Neural cell (in vitro differentiated cells): ENCODE measurements around the gene ERBB2. TPM values are rescaled to one million over a fixed set of nuclear protein-coding genes. Genes with fewer than 3 reads are reported as not detected.

Source experiments
- H2AFZ ChIP-seq: fragments of 200-600, 300-800 bp; sonication (generic), shearing (Covaris generic); 2 replicates; pipeline ENCODE4 v1.6.0; 2014; ENCODE audit warnings: low read depth, mild to moderate bottlenecking, antibody characterized with exemption, low read length, moderate library complexity
- H3F3A ChIP-seq: fragments of 200-600 bp; shearing (Covaris generic); 2 replicates; pipeline ENCODE4 v1.6.1; 2016; ENCODE audit warnings: mild to moderate bottlenecking, moderate library complexity, mixed read lengths, antibody characterized with exemption, low read length; ENCODE audit not compliant: insufficient read depth, poor library complexity, severe bottlenecking
- H3K27ac ChIP-seq: fragments of 200-600, 300-800 bp; sonication (generic), shearing (Covaris generic); 2 replicates; pipeline ENCODE4 v1.5.1; 2014; ENCODE audit warnings: mild to moderate bottlenecking, low read length, moderate library complexity
- H3K27me3 ChIP-seq: fragments of 300-800, 200-600 bp; sonication (generic), shearing (Covaris generic); 2 replicates; pipeline ENCODE4 v1.6.0; 2014; ENCODE audit warnings: mild to moderate bottlenecking, low read depth, low read length, moderate library complexity; ENCODE audit not compliant: insufficient read depth
- H3K36me3 ChIP-seq: fragments of 300-800, 200-600 bp; sonication (generic), shearing (Covaris generic); 2 replicates; pipeline ENCODE4 v1.5.1; 2014; ENCODE audit warnings: mild to moderate bottlenecking, antibody characterized with exemption, low read length, moderate library complexity; ENCODE audit not compliant: insufficient read depth
- H3K4me2 ChIP-seq: fragments of 300-800, 200-600 bp; sonication (generic), shearing (Covaris generic); 2 replicates; pipeline ENCODE4 v1.6.0; 2014; ENCODE audit warnings: mild to moderate bottlenecking, low read length
- H3K4me3 ChIP-seq: fragments of 300-800, 200-600 bp; sonication (generic), shearing (Covaris generic); 2 replicates; pipeline ENCODE4 v1.5.1; 2014; ENCODE audit warnings: mild to moderate bottlenecking, low read length, moderate library complexity
- H3K79me2 ChIP-seq: fragments of 200-600 bp; shearing (Covaris generic); replicated peaks from 2 replicates; pipeline ENCODE4 v1.6.0; 2014; ENCODE audit warnings: mild to moderate bottlenecking, low read length, moderate library complexity; ENCODE audit not compliant: insufficient read depth
- H3K9ac ChIP-seq: fragments of 300-800, 200-600 bp; sonication (generic), shearing (Covaris generic); 2 replicates; pipeline ENCODE4 v1.6.1; 2016; ENCODE audit warnings: mild to moderate bottlenecking, low read length, mixed read lengths
- H3K9me2 ChIP-seq: fragments of 200-600 bp; shearing (Covaris generic); 2 replicates; pipeline ENCODE4 v1.6.1; 2016; ENCODE audit warnings: mild to moderate bottlenecking, low read length, mixed read lengths; ENCODE audit not compliant: insufficient read depth
- H3K9me3 ChIP-seq: fragments of 200-600, 300-800 bp; sonication (generic), shearing (Covaris generic); 2 replicates; pipeline ENCODE4 v1.6.1; 2016; ENCODE audit warnings: mild to moderate bottlenecking, mixed run types, low read length, moderate library complexity, mixed read lengths
- H4K20me1 ChIP-seq: fragments of 200-600 bp; shearing (Covaris generic); 2 replicates; pipeline ENCODE4 v1.6.1; 2016; ENCODE audit warnings: mild to moderate bottlenecking, mixed run types; ENCODE audit not compliant: insufficient read depth
- EP300 ChIP-seq: fragments of 450-650 bp; conservative IDR thresholded peaks from 2 replicates; pipeline ENCODE4 v1.6.1; 2014; ENCODE audit warnings: antibody characterized with exemption, mild to moderate bottlenecking, moderate library complexity; ENCODE audit not compliant: poor library complexity, severe bottlenecking
- EZH2 ChIP-seq: fragments of 200-600, 300-800 bp; shearing (Covaris generic), sonication (generic); IDR thresholded peaks from 2 replicates; pipeline ENCODE4 v1.6.1; 2014; ENCODE audit warnings: antibody characterized with exemption, low read length, borderline replicate concordance, mild to moderate bottlenecking; ENCODE audit not compliant: insufficient read depth, poor library complexity, severe bottlenecking
- MXI1 ChIP-seq: fragments of 450-650 bp; conservative IDR thresholded peaks from 2 replicates; pipeline ENCODE4 v1.6.1; 2014; ENCODE audit warnings: antibody characterized with exemption, mild to moderate bottlenecking; ENCODE audit not compliant: poor library complexity, severe bottlenecking
- POLR2AphosphoS5 ChIP-seq: IDR thresholded peaks from 2 replicates; pipeline ENCODE4 v1.6.1; 2012
- RAD21 ChIP-seq: fragments of 450-650 bp; conservative IDR thresholded peaks from 2 replicates; pipeline ENCODE4 v1.6.1; 2014; ENCODE audit warnings: antibody characterized with exemption, mild to moderate bottlenecking, moderate library complexity
- SMC3 ChIP-seq: fragments of 450-650 bp; conservative IDR thresholded peaks from 2 replicates; pipeline ENCODE4 v1.6.1; 2014; ENCODE audit warnings: antibody characterized with exemption, mild to moderate bottlenecking, moderate library complexity; ENCODE audit not compliant: poor library complexity
- TAF1 ChIP-seq: IDR thresholded peaks from 2 replicates; pipeline ENCODE4 v1.6.1; 2012; ENCODE audit warnings: low read depth
- polyA plus RNA-seq: library from polyadenylated mRNA; depleted of rRNA; stranded (reverse); fragments of >200 nt; gene quantifications from 2 replicates; pipeline ENCODE4 v1.2.3, GENCODE V29; 2014
- TF ChIP-seq, protein P1 (sequence below): IDR thresholded peaks from 2 replicates; pipeline ENCODE4 v1.6.1; 2012; ENCODE audit warnings: borderline replicate concordance
- TF ChIP-seq, protein P2 (sequence below): fragments of 450-650 bp; IDR thresholded peaks from 2 replicates; pipeline ENCODE4 v1.5.1; 2014; ENCODE audit warnings: antibody characterized with exemption, mild to moderate bottlenecking, moderate library complexity; ENCODE audit not compliant: poor library complexity, severe bottlenecking

Gene ERBB2
- polyA plus RNA-seq, 1 donor from 2014 or later: 16.0 TPM

DNA sequence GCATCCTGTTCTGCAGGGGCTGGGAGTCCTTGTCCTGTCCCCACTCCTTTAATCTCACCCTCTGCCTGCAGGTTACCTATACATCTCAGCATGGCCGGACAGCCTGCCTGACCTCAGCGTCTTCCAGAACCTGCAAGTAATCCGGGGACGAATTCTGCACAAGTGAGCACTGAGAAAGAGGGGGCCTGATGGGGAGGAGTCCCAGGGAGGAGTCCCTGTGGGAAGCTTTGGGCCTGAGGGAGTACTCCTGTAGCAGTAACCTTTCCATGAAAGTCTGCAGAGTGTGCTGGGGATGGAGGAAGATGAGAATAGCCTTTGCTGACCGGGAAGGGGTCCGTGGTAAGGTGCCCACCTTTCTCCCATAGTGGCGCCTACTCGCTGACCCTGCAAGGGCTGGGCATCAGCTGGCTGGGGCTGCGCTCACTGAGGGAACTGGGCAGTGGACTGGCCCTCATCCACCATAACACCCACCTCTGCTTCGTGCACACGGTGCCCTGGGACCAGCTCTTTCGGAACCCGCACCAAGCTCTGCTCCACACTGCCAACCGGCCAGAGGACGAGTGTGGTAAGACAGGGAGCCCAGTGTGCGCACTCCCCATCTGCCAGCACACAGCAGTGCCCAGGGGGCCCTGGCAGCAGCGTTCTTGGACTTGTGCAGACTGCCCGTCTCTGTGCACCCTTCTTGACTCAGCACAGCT lies 15.7 kb downstream of the ERBB2 start:
- H2AFZ ChIP-seq: no peak overlapping the region
- H4K20me1 ChIP-seq: no peaks in the 10 kb centered on the region
- H3K4me3 ChIP-seq: no peak overlapping the region
- H3K79me2 ChIP-seq: no peaks in the 10 kb centered on the region
- H3K27ac ChIP-seq: no peak overlapping the region
- no peaks in the 10 kb centered on the region for H3K27me3 ChIP-seq
- no peaks in the 10 kb centered on the region for H3K9me2 ChIP-seq
- H3K4me2 ChIP-seq: no peak overlapping the region
- H3F3A ChIP-seq: no peaks in the 10 kb centered on the region
- no peak overlapping the region for H3K9ac ChIP-seq
- H3K36me3 ChIP-seq: no peaks in the 10 kb centered on the region
- TF ChIP-seq POLR2AphosphoS5 (no peak), EP300 (no peak), TAF1 (no peak), RAD21 (no peak), MXI1 (no peak)
- TF ChIP-seq, protein P1, sequence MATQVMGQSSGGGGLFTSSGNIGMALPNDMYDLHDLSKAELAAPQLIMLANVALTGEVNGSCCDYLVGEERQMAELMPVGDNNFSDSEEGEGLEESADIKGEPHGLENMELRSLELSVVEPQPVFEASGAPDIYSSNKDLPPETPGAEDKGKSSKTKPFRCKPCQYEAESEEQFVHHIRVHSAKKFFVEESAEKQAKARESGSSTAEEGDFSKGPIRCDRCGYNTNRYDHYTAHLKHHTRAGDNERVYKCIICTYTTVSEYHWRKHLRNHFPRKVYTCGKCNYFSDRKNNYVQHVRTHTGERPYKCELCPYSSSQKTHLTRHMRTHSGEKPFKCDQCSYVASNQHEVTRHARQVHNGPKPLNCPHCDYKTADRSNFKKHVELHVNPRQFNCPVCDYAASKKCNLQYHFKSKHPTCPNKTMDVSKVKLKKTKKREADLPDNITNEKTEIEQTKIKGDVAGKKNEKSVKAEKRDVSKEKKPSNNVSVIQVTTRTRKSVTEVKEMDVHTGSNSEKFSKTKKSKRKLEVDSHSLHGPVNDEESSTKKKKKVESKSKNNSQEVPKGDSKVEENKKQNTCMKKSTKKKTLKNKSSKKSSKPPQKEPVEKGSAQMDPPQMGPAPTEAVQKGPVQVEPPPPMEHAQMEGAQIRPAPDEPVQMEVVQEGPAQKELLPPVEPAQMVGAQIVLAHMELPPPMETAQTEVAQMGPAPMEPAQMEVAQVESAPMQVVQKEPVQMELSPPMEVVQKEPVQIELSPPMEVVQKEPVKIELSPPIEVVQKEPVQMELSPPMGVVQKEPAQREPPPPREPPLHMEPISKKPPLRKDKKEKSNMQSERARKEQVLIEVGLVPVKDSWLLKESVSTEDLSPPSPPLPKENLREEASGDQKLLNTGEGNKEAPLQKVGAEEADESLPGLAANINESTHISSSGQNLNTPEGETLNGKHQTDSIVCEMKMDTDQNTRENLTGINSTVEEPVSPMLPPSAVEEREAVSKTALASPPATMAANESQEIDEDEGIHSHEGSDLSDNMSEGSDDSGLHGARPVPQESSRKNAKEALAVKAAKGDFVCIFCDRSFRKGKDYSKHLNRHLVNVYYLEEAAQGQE: no peak
- H3K9me3 ChIP-seq: no peaks in the 10 kb centered on the region

DNA sequence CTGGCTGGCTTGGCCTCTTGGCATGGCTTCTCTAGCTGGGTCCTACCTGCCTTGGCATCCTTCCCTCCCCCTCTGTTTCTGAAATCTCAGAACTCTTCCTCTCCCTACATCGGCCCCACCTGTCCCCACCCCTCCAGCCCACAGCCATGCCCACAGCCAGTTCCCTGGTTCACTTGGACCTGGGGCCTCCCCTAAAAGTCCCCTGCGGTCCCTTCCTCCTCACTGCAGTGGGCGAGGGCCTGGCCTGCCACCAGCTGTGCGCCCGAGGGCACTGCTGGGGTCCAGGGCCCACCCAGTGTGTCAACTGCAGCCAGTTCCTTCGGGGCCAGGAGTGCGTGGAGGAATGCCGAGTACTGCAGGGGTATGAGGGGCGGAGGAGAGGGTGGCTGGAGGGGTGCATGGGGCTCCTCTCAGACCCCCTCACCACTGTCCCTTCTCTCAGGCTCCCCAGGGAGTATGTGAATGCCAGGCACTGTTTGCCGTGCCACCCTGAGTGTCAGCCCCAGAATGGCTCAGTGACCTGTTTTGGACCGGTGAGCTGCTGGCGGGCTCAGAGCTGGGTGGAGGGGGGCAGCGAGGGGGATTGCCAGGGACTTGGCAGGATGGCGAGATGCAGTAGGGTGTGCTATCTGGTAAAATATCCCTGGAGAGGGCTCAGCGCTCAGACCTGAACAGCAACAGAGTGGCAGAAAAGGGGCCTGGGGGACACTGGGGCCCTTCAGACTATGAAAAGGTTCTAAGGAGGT lies 16.4 kb downstream of the ERBB2 start:
- no peaks in the 10 kb centered on the region for H3K79me2 ChIP-seq
- H3K9me3 ChIP-seq: no peaks in the 10 kb centered on the region
- no peak overlapping the region for H3K4me2 ChIP-seq
- H3K36me3 ChIP-seq: no peaks in the 10 kb centered on the region
- no peaks in the 10 kb centered on the region for H3F3A ChIP-seq
- H4K20me1 ChIP-seq: no peaks in the 10 kb centered on the region
- no peak for TF ChIP-seq RAD21
- TF ChIP-seq POLR2AphosphoS5: no peak
- TF ChIP-seq TAF1: no peak
- TF ChIP-seq EP300: no peak
- no peak for TF ChIP-seq MXI1
- TF ChIP-seq SMC3: no peak
- no peak for TF ChIP-seq EZH2
- TF ChIP-seq, protein P2, sequence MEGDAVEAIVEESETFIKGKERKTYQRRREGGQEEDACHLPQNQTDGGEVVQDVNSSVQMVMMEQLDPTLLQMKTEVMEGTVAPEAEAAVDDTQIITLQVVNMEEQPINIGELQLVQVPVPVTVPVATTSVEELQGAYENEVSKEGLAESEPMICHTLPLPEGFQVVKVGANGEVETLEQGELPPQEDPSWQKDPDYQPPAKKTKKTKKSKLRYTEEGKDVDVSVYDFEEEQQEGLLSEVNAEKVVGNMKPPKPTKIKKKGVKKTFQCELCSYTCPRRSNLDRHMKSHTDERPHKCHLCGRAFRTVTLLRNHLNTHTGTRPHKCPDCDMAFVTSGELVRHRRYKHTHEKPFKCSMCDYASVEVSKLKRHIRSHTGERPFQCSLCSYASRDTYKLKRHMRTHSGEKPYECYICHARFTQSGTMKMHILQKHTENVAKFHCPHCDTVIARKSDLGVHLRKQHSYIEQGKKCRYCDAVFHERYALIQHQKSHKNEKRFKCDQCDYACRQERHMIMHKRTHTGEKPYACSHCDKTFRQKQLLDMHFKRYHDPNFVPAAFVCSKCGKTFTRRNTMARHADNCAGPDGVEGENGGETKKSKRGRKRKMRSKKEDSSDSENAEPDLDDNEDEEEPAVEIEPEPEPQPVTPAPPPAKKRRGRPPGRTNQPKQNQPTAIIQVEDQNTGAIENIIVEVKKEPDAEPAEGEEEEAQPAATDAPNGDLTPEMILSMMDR: no peak
- TF ChIP-seq, protein P1: no peak
- no peak overlapping the region for H3K4me3 ChIP-seq
- no peak overlapping the region for H3K9ac ChIP-seq
- no peaks in the 10 kb centered on the region for H3K27me3 ChIP-seq
- no peaks in the 10 kb centered on the region for H3K9me2 ChIP-seq
- H3K27ac ChIP-seq: no peak overlapping the region
- H2AFZ ChIP-seq: no peak overlapping the region
